Measurements from ENCODE around the gene INAVA. TPM values are rescaled to one million over a fixed set of nuclear protein-coding genes. Genes with fewer than 3 reads are reported as not detected.

Gene INAVA
- total and polyA plus RNA-seq, 2 of the 13 experiments (the other 11 are each of a cell fraction or from before 2014, with no cell fraction given), result 6.0 to 13.5 TPM

DNA sequence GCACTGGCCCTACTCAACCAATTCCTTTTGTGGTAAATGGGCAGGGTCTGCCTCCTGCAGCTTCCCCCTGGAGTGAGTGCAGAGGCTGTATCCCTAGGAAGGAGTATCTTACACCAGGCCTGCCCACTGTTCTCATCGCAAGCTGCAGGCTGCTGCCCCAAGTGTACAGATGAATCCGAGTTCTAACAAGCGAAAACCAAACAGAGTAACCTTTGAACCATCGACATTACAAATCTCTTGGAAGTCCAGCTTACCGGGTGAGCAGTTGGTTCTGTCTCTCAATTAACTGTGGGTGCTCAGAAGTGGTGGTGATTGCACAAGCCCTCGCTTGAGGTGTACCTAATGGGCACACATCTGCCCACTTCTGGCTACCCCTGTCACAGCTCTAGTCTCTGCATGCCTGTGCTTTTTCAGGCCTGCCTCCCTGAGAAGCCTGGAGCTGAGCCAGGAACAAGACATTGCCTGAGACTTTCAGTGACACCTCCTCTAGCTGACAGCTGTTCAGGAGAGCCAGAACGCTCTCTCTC, 22.7 kb downstream of the INAVA start:
- peak; percentile 67 for DNase-seq (ENCODE audit: low spot score)
- peak; percentile 88 for ATAC-seq
- H3K4me1 ChIP-seq (ENCODE audit: insufficient read depth, low read length), result peaks cover 27% of the 10 kb centered on the region
- ChIA-PET POLR2A (interaction anchor here (0.8 to 2.0 kb wide), 10 partner anchors 9 to 237 kb away, joined by 3 to 10 read pairs (median 4); partner anchors contain the start of genes INAVA and TMEM9), CTCF (ENCODE audit: low intra/inter-chr PET ratio, low total read pairs) (no interaction called here)
- peaks cover 1 to 8% of the 10 kb centered on the region in 2 experiments; a peak in 3 of 5 replicates for H3K36me3 ChIP-seq (replicated peaks in 1 of 2; ENCODE audit: control insufficient read depth in 1 of 2, insufficient read depth in 2 of 2, low read length in 2 of 2)
- BruUV-seq (replicated peaks), result no TSS peak
- intact Hi-C loops (cut with micrococcal nuclease; ENCODE audit: unreplicated experiment), result no loop called here
- H3K4me3 ChIP-seq (replicated peaks in 1 of 3; ENCODE audit: insufficient read depth in 1 of 3, low read depth in 2 of 3, low read length in 3 of 3), result peak overlapping the region in 1 of 3 experiments; percentile 41; a peak in 2 of 6 replicates
- in situ Hi-C loops (cut with HindIII; ENCODE audit: extremely low pct_ligation_motif_present, low pct_unique_long_range_greater_than_20kb), result no loop called here
- H3K27me3 ChIP-seq (ENCODE audit: control insufficient read depth in 1 of 2, insufficient read depth in 2 of 2, low read length in 2 of 2), result no peaks in the 10 kb centered on the region
- no peaks in the 10 kb centered on the region for H3K9me3 ChIP-seq (ENCODE audit: low read length)
- no peaks in the 10 kb centered on the region for H4K20me1 ChIP-seq (ENCODE audit: insufficient read depth, low read length)
- no peaks in the 10 kb centered on the region for H3K79me2 ChIP-seq (ENCODE audit: insufficient read depth, low read length)
- H3K27ac ChIP-seq (ENCODE audit: extremely low read length, insufficient read depth, low read length), result no peak overlapping the region
- peak overlapping the region; percentile 31 for H2AFZ ChIP-seq (ENCODE audit: low read length)
- H3K4me2 ChIP-seq (ENCODE audit: low read depth, low read length), result peak overlapping the region; percentile 69
- H3K9ac ChIP-seq (ENCODE audit: insufficient read depth, low read depth, low read length), result no peak overlapping the region
- 17% methylated on average over 1 of the region's 7 CpGs for WGBS (ENCODE audit: low lambda C conversion rate)
- peak; percentile 81 for FAIRE-seq
- no peak for TF ChIP-seq PLRG1 (conservative IDR thresholded peaks at IDR 0.05)
- TF ChIP-seq GPN1 (CRISPR knock-in tag; IDR thresholded peaks at IDR 0.05; ENCODE audit: borderline replicate concordance), result no peak
- peak; percentile 56; the same call in 1 of the 2 replicates for TF ChIP-seq CEBPB (IDR thresholded peaks at IDR 0.05; ENCODE audit: borderline replicate concordance, low read depth, low read length)
- TF ChIP-seq AGO2 (optimal IDR thresholded peaks at IDR 0.05; ENCODE audit: low read depth, low read length), result no peak
- no peak for TF ChIP-seq KLF12 (CRISPR knock-in tag; IDR thresholded peaks at IDR 0.05; ENCODE audit: borderline replicate concordance)
- TF ChIP-seq TOE1 (CRISPR knock-in tag; IDR thresholded peaks at IDR 0.05), result no peak
- TF ChIP-seq PHF21A (CRISPR knock-in tag; IDR thresholded peaks at IDR 0.05), result no peak
- TF ChIP-seq GZF1 (CRISPR knock-in tag; IDR thresholded peaks at IDR 0.05), result no peak
- no peak for TF ChIP-seq NCOA1 (CRISPR knock-in tag; IDR thresholded peaks at IDR 0.05)
- no peak for TF ChIP-seq SMYD3 (CRISPR knock-in tag; IDR thresholded peaks at IDR 0.05)
- TF ChIP-seq ISL2 (CRISPR knock-in tag; IDR thresholded peaks at IDR 0.05), result peak; percentile 28; the same call in 1 of the 2 replicates
- TF ChIP-seq ZNF292 (CRISPR knock-in tag; IDR thresholded peaks at IDR 0.05; ENCODE audit: borderline replicate concordance, low read depth), result 0 out of 2 replicates have a peak, but pooled peaks have one; percentile 48
- 0 out of 2 replicates have a peak, but pooled peaks have one; percentile 11 for TF ChIP-seq TGIF2 (CRISPR knock-in tag; IDR thresholded peaks at IDR 0.05)
- TF ChIP-seq ZNF225 (CRISPR knock-in tag; IDR thresholded peaks at IDR 0.05), result no peak
- TF ChIP-seq XRCC5 (optimal IDR thresholded peaks at IDR 0.05; ENCODE audit: low read length), result peak; percentile 56
- 0 out of 2 replicates have a peak, but pooled peaks have one; percentile 48 for TF ChIP-seq ZNF605 (CRISPR knock-in tag; IDR thresholded peaks at IDR 0.05)
- TF ChIP-seq FOXK1 (CRISPR knock-in tag; IDR thresholded peaks at IDR 0.05; ENCODE audit: borderline replicate concordance, low read depth), result no peak
- TF ChIP-seq, protein P1, sequence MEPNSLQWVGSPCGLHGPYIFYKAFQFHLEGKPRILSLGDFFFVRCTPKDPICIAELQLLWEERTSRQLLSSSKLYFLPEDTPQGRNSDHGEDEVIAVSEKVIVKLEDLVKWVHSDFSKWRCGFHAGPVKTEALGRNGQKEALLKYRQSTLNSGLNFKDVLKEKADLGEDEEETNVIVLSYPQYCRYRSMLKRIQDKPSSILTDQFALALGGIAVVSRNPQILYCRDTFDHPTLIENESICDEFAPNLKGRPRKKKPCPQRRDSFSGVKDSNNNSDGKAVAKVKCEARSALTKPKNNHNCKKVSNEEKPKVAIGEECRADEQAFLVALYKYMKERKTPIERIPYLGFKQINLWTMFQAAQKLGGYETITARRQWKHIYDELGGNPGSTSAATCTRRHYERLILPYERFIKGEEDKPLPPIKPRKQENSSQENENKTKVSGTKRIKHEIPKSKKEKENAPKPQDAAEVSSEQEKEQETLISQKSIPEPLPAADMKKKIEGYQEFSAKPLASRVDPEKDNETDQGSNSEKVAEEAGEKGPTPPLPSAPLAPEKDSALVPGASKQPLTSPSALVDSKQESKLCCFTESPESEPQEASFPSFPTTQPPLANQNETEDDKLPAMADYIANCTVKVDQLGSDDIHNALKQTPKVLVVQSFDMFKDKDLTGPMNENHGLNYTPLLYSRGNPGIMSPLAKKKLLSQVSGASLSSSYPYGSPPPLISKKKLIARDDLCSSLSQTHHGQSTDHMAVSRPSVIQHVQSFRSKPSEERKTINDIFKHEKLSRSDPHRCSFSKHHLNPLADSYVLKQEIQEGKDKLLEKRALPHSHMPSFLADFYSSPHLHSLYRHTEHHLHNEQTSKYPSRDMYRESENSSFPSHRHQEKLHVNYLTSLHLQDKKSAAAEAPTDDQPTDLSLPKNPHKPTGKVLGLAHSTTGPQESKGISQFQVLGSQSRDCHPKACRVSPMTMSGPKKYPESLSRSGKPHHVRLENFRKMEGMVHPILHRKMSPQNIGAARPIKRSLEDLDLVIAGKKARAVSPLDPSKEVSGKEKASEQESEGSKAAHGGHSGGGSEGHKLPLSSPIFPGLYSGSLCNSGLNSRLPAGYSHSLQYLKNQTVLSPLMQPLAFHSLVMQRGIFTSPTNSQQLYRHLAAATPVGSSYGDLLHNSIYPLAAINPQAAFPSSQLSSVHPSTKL (CRISPR knock-in tag; IDR thresholded peaks at IDR 0.05), result 0 out of 2 replicates have a peak, but pooled peaks have one; percentile 10
- no peak for TF ChIP-seq SSRP1 (CRISPR knock-in tag; IDR thresholded peaks at IDR 0.05)
- TF ChIP-seq, protein P2, sequence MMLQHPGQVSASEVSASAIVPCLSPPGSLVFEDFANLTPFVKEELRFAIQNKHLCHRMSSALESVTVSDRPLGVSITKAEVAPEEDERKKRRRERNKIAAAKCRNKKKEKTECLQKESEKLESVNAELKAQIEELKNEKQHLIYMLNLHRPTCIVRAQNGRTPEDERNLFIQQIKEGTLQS (CRISPR knock-in tag; IDR thresholded peaks at IDR 0.05), result no peak
- TF ChIP-seq SMC3 (IDR thresholded peaks at IDR 0.05; ENCODE audit: low read length), result no peak
- TF ChIP-seq ZNF354B (CRISPR knock-in tag; IDR thresholded peaks at IDR 0.05), result no peak
- TF ChIP-seq ZFY (CRISPR knock-in tag; IDR thresholded peaks at IDR 0.05), result no peak
- TF ChIP-seq RBM22 (optimal IDR thresholded peaks at IDR 0.05; ENCODE audit: low read length), result no peak
- TF ChIP-seq MIER2 (CRISPR knock-in tag; IDR thresholded peaks at IDR 0.05), result 0 out of 2 replicates have a peak, but pooled peaks have one; percentile 34
